HuH-7 (cell line): Measurements from ENCODE around the gene GPATCH1.
"Not testable (repeated sequence)": the region's sequence is repeated elsewhere in the genome, so short reads cannot be mapped to it uniquely, and the experiment has no call there.

Experiments
- DNase-seq: peaks from one replicate; pipeline ENCODE4 v3.0.0; 2011; ENCODE audit warnings: low spot score

Gene GPATCH1

GRCh38 chr19:33159149-33159548 lies 78.2 kb downstream of the GPATCH1 start:
- DNase-seq: no peak

GRCh38 chr19:33159893-33160292 lies 78.9 kb downstream of the GPATCH1 start:
- no peak for DNase-seq

- DNase-seq: no peak
These were observed 80.2 kb downstream of the GPATCH1 start for GRCh38 chr19:33161201-33161600.

GRCh38 chr19:33163481-33163880 lies 82.5 kb downstream of the GPATCH1 start:
- no peak for DNase-seq

GRCh38 chr19:33166037-33166436 lies 85.1 kb downstream of the GPATCH1 start:
- not testable (repeated sequence) for DNase-seq

- no peak for DNase-seq
These were observed 86.5 kb downstream of the GPATCH1 start for GRCh38 chr19:33167438-33167837.

- no peak for DNase-seq
These were observed 87.5 kb downstream of the GPATCH1 start for GRCh38 chr19:33168528-33168927.

- DNase-seq: no peak
These were observed 90.3 kb downstream of the GPATCH1 start for GRCh38 chr19:33171222-33171795.

- no peak for DNase-seq
These were observed 91.0 kb downstream of the GPATCH1 start for GRCh38 chr19:33171916-33172359.

- DNase-seq: no peak
These were observed 93.2 kb downstream of the GPATCH1 start for GRCh38 chr19:33174186-33174585.

- no peak for DNase-seq
These were observed 94.3 kb downstream of the GPATCH1 start for GRCh38 chr19:33175156-33175782.

- no peak for DNase-seq
These were observed 95.1 kb downstream of the GPATCH1 start for GRCh38 chr19:33175886-33176669.

- peak; percentile 96 for DNase-seq
These were observed 95.9 kb downstream of the GPATCH1 start for GRCh38 chr19:33176670-33177416.

- peak; percentile 66 for DNase-seq
These were observed 96.5 kb downstream of the GPATCH1 start for GRCh38 chr19:33177417-33177979.
